BE2C (cell line): ENCODE data around the gene NEUROG2.

ENCODE experiments used
- DNase-seq: peaks from one replicate; pipeline ENCODE4 v3.0.0-alpha.2; 2020
- H3K27me3 ChIP-seq: fragments of 250-450 bp; sonication (Bioruptor Pico); 2 replicates; pipeline ENCODE4 v1.5.1; 2020; ENCODE audit warnings: mild to moderate bottlenecking
- H3K36me3 ChIP-seq: fragments of 250-450 bp; sonication (Bioruptor Pico); 2 replicates; pipeline ENCODE4 v1.5.1; 2020; ENCODE audit warnings: mild to moderate bottlenecking
- H3K4me1 ChIP-seq: fragments of 250-450 bp; sonication (Bioruptor Pico); 2 replicates; pipeline ENCODE4 v1.5.1; 2020
- H3K4me3 ChIP-seq: 2 replicates; pipeline ENCODE4 v1.5.1; 2011; ENCODE audit warnings: low read depth, low read length
- H3K9me3 ChIP-seq: fragments of 250-450 bp; sonication (Bioruptor Pico); 2 replicates; pipeline ENCODE4 v1.5.1; 2020
- TF ChIP-seq, protein P1 (sequence below): IDR thresholded peaks from 2 replicates; pipeline ENCODE4 v1.5.1; 2012; ENCODE audit warnings: mild to moderate bottlenecking, low read depth, low read length

The NEUROG2 gene

DNA sequence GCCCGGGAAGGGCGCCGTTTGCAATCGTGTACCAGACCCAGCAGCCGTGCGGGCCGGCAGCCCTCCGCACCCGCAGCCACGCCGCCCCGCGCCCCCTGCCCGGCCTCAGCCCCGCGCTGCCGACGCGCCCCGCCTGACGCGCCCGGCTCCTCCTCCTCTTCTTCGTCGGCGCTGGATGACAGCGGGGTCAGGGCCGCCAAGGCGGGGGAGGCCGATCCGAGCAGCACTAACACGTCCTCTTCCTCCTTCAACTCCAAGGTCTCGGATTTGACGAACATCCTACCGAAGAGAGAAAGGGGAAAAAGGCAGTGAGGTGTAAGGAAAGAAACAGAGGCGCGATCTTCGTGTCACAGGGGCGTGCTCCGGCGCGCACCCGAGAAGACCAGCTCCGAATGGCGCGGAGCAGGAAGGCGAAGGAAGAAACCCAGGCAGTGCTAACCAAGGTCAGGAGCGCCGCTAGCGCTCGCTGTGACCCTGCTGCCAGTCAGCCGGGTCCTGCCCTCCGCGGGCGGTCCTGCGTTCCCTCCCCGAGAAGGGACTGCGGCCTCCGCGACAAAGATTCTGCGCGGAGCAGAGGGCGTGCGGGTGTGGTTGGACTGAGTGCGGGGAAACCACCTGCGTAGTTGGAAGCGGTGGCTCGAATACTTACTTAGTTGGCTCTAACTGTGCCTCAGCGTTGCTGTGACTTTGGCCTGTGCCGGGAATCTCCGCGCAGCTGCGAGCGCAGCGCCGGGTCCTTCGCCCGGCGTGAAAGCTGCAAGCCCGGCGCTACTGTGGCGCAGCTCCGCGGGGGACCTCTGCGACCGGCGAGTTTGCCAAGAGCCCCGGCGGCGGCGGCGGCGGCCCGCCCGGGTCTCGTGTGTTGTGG lies 548 bp downstream of the NEUROG2 start:
- DNase-seq: peak; percentile 49
- Histone ChIP-seq H3K27me3 (peaks cover 95% of the 10 kb centered on the region), H3K36me3 (no peaks in the 10 kb centered on the region), H3K9me3 (no peaks in the 10 kb centered on the region), H3K4me3 (peak overlapping the region; percentile 60), H3K4me1 (no peaks in the 10 kb centered on the region; the same call in 1 of the 2 replicates)
- TF ChIP-seq, protein P1, sequence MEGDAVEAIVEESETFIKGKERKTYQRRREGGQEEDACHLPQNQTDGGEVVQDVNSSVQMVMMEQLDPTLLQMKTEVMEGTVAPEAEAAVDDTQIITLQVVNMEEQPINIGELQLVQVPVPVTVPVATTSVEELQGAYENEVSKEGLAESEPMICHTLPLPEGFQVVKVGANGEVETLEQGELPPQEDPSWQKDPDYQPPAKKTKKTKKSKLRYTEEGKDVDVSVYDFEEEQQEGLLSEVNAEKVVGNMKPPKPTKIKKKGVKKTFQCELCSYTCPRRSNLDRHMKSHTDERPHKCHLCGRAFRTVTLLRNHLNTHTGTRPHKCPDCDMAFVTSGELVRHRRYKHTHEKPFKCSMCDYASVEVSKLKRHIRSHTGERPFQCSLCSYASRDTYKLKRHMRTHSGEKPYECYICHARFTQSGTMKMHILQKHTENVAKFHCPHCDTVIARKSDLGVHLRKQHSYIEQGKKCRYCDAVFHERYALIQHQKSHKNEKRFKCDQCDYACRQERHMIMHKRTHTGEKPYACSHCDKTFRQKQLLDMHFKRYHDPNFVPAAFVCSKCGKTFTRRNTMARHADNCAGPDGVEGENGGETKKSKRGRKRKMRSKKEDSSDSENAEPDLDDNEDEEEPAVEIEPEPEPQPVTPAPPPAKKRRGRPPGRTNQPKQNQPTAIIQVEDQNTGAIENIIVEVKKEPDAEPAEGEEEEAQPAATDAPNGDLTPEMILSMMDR: no peak

DNA sequence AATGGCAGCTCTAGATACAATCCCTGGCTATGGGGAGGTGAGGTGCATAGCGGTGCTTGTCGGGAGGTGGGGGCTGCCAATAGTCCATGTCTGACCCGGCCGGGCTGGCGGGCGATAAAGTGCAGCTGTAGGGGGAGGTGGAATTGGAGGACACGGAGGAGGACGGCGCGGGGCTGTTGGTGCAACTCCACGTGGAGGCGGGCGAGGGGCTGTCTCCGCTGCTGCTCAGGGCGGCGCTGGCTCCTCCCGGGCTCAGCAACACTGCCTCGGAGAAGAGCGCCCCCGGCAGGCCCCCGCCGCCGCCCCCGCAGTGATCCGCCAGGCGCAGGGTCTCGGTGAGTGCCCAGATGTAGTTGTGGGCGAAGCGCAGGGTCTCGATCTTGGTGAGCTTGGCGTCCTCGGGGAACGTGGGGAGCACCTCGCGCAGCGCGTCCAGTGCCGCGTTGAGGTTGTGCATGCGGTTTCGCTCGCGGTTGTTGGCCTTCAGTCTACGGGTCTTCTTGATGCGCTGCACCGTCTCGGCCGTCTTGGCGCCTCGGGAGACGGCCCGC lies 1.3 kb downstream of the NEUROG2 start:
- no peaks in the 10 kb centered on the region for H3K36me3 ChIP-seq
- H3K4me3 ChIP-seq: peak overlapping the region; percentile 60
- H3K9me3 ChIP-seq: no peaks in the 10 kb centered on the region
- no peaks in the 10 kb centered on the region; the same call in 1 of the 2 replicates for H3K4me1 ChIP-seq
- TF ChIP-seq, protein P1: no peak
- peaks cover 94% of the 10 kb centered on the region for H3K27me3 ChIP-seq
- DNase-seq: no peak

DNA sequence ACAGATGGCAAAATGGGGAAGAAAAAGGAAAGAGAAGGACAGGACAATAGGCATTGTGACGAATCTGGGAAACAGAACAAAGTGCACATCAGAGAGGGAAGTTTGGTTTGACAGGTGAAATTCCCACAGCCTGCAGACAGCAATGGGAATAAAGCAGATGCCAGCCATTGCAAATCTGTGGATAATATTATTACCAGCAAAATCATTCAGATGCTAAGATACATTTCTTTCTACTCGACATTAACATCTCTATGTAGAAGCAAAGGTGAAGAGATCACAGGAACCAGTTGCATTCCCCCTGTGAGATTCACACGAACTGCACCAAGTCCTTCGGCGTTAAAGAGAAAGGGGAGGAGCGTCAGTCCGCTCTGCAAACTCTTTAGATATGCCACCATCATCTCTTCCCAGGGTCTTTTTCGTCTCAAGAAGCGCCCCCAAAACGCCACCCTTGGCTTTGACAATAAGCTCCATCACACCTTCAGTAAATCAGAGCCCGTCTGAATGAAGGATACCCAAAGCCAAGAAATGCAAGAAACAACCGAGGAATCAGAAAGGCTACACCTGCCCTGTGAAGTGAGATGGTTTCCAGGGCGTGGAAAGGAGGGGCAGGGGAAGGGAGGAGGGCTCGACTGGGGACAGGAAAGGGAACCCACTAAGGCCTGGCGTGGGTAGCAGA lies 1.9 kb downstream of the NEUROG2 start:
- TF ChIP-seq, protein P1: no peak
- no peaks in the 10 kb centered on the region; the same call in 1 of the 2 replicates for H3K4me1 ChIP-seq
- peaks cover 96% of the 10 kb centered on the region for H3K27me3 ChIP-seq
- H3K36me3 ChIP-seq: no peaks in the 10 kb centered on the region
- no peak for DNase-seq
- no peaks in the 10 kb centered on the region for H3K9me3 ChIP-seq
- H3K4me3 ChIP-seq: no peak overlapping the region

GRCh38 chr4:112511803-112512118 lies 4.2 kb downstream of the NEUROG2 start:
- TF ChIP-seq, protein P1: no peak
- Histone ChIP-seq H3K4me3 (no peak overlapping the region), H3K36me3 (no peaks in the 10 kb centered on the region), H3K9me3 (no peaks in the 10 kb centered on the region), H3K4me1 (no peaks in the 10 kb centered on the region; the same call in 1 of the 2 replicates), H3K27me3 (peaks cover 95% of the 10 kb centered on the region)
- DNase-seq: no peak

- no peak for DNase-seq
- Histone ChIP-seq H3K9me3 (no peaks in the 10 kb centered on the region), H3K4me3 (no peak overlapping the region), H3K27me3 (peaks cover 95% of the 10 kb centered on the region), H3K4me1 (no peaks in the 10 kb centered on the region; the same call in 1 of the 2 replicates), H3K36me3 (no peaks in the 10 kb centered on the region)
- TF ChIP-seq, protein P1: no peak
These were observed 4.7 kb downstream of the NEUROG2 start for GRCh38 chr4:112511093-112511802.
